HG02981 (cell line): ENCODE data around the gene PRUNE2.
A peak's percentile ranks its signal among the peaks of the same experiment; 100 is the strongest.
"Not testable (repeated sequence)": the region's sequence is repeated elsewhere in the genome, so short reads cannot be mapped to it uniquely, and the experiment has no call there.

Source experiments
- ATAC-seq: cut with Tn5 transposase; IDR thresholded peaks from one replicate; pipeline ENCODE4 v1.9.1; 2021; ENCODE audit warnings: mild to moderate bottlenecking, moderate library complexity; ENCODE audit not compliant: unreplicated experiment

PRUNE2 gene

GRCh38 chr9:76905791-76906646, at the start of gene PRUNE2:
Gene PRUNE2 (minus strand): TSS chr9:76906114. CDS start chr9:76905963, 151 bp downstream.
- no peak for ATAC-seq

- ATAC-seq: not testable (repeated sequence)
These were observed 49.5 kb upstream of the PRUNE2 start for GRCh38 chr9:76955406-76955805.

DNA sequence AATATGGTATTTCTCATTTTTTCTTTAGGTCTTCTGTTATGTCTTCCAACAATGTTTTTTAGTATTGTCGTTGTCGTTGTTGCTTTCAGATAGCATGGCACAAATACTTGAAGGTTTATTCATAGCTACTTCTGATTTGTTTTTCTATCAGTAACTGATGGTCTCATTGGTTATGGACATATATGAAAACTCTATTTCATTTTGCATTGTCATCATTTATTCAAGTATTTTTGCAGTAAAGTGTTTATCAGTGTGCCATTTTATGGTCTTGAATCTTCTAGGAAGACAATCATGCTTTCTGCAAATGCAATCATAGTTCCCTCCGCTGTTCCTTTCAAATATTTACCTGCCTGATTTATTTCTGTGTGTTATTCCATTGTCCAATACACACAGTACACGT, 44.0 kb upstream of the PRUNE2 start:
- no peak for ATAC-seq

DNA sequence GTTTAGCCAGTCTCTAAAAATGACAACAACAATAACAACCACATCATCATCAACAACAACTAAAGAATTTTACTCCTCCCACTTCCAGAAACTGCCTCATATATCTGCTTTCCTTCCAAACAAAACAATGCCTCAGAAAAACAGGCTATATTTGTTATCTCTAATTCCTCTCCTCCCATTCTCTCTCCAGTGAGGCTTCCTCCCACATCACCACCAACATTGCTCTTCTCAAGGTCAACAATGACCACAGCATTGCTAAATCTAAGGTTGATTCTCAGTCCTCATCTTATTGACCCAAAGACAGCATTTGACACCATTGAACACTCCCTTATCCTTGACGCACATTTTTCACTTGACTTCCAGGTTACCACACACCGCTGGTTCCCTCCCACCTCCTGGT, 38.1 kb upstream of the PRUNE2 start:
- no peak for ATAC-seq

DNA sequence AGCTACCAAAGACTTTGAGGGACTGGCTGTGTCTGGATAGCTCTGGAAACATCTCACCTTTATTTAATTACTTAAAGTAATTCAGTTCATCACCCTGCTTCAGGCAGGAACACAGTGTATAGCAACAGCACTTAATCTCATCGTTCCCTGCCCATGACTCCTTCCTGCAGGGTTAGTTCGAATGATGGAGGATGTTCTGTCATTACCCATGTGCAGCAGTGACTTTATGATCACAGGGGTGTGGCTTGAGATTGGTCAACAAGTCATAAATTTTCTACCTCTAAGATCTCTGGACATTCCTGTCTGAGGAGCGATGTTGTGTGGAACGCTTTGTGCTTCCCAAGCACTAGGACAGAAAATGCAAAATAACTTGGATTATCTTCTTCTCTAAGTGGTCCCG, 37.1 kb upstream of the PRUNE2 start:
- ATAC-seq: no peak

DNA sequence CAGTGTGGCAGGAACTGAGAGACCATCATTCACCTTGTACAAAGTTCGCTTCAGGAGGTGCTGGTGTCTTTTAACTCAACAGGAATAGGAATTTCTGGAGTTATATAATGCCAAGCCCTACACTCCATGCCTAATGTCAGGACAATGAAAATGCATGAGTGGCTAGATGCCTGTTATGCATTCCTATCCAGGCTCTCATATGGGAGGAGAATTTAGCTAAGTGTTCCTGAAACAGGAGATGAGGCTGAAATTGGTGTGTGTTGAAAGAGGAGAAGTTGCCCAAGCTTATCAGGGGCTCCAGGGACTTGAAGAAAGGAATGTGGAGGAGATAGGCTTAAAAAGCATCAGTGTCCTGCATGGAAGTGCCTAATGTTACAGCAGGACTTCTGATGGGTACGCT, 26.8 kb upstream of the PRUNE2 start:
- no peak for ATAC-seq

DNA sequence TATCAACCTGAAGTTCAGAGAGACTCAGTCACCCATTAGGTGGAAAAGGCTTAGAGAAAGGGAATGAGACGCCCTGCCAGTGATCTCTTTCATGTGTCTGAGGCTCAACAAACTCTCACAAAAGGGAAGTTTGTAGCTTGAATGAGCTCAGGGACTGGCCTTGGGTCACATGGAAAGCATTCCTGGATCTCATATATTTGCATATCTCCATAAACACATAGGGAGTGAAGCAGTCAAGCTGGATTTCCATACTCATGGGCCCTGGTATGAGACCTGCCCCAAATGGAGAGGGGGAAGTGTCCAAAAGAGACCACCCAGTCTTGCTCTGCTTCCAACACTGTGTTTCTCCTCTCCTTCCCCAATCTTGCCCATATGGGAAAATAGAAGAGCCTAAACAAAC, 26.4 kb upstream of the PRUNE2 start:
- no peak for ATAC-seq

- no peak for ATAC-seq
These were observed 21.8 kb upstream of the PRUNE2 start for GRCh38 chr9:76927540-76928240.

- no peak for ATAC-seq
These were observed 20.9 kb upstream of the PRUNE2 start for GRCh38 chr9:76926846-76927245.

DNA sequence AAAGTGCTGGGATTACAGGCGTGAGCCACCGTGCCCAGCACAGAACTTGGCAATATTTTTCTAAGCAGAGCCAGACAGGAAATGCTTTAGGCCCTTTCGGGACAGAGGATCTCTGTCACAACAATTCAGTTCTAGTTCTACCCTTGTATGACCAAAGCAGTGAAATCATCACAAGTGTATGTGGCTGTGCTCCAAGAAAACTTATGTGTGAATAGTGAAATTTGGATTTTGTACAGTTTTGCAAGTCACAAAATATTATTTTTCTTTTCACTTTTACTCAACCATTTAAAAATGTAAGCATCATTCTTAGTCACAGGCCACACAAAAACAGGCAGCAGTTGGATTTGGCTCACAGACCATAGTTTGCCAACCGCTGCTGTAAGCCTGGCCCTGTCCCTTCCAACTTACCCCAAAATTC, 20.4 kb upstream of the PRUNE2 start:
- ATAC-seq: no peak

DNA sequence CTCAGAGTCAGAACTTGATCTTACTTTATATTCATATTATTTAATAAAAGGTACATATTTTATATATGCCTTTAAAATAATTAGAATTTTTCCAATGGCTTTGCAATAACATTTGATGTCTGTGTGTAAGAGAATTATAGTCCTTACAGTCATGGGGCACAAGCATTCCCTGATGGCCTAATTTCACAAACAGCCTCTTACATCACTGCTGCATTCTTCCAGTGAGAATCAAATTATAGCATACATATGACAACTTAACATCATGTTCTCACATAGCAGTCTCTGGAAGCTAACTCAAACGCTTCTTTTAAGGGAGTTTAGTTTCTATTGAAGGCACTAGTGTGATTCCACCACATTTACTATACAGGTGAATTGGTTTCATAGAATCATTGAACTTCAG, 15.3 kb upstream of the PRUNE2 start:
- ATAC-seq: no peak

DNA sequence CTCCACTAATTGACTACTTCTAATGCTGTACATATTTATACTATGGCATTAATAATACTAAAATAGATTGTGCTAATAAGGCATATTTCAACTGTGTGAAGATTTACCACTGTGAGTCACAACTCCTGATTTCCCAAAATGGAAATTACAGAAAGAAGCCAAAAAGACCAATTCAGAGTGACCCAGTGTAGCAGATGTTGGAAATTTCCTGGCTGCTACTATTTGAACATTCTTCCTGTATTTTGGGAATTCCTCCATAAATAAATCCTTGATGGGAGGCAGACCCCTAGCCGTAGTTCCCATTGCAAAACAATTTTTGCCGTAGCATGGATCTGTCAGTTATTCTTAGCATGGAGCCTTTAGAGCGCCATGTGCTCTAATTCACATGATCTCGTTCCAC, 11.4 kb upstream of the PRUNE2 start:
- no peak for ATAC-seq

DNA sequence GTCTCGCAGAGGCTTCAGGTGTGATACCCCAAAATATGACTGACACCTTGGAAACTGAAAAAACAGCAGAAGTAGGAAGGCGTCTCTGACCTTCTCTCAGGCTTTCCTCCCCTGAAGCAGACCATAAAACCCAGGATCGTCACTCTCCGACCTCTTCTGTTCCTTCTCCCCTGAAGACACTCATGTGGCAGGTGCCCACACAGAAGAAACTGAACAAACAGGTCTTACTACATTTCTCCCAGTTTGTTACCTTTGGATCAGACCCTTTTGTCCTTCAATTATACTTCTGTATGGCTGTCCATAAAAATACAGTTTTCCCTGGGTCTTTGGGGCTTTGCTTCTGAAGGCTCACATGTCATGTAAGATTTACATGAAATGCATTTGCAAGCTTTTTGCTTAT, 10.3 kb upstream of the PRUNE2 start:
- ATAC-seq: no peak

GRCh38 chr9:76913467-76913866, 7.6 kb upstream of the PRUNE2 start:
- ATAC-seq: no peak

DNA sequence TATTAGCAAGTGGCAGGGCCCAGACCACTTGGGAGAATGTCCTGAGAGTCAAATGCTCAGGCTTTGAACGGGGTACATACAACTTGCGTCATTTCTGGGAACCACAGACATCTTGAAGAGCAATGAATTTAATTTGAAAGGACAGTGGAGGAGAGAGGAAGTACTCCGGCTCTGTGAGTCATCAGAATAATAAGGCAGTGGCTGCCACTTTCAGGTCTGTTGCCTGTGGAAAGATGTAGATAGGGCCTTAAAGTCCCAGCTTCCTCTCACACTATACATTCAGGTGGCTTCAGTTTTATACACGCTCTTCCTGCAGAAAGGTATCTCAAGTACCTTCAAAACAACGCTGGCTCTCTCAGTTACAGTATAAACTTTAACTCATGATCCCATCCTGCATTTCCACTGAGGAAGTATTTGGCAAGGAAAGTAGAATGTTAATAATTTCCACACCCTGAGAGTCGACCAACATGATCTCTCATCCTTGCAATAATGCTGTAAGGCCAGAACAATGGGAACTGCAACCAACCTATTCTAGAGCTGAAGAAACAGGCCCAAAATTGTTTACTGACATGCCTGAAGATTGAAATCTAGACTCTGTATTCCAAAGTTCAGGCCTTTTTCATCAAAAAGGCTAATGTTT, 6.8 kb upstream of the PRUNE2 start:
- peak; percentile 61 for ATAC-seq

DNA sequence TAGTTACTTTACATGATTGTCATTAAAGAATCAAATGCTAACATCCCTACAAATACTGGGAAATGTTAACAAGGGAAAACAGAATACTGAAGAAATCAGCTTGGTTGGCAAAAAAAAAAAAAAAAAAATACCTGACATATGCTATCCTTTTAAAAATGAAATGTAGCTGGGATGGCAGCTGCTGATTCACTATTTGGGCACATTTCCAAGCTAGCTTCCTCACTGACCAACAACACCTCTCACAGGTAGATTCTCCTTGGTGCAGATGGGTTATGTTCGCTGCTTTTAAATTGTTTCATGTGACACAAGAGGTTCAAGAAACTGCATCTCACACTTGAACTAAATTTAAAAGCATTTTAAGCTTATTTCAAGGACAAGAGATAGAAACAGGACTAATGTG, 6.1 kb upstream of the PRUNE2 start:
- ATAC-seq: no peak

DNA sequence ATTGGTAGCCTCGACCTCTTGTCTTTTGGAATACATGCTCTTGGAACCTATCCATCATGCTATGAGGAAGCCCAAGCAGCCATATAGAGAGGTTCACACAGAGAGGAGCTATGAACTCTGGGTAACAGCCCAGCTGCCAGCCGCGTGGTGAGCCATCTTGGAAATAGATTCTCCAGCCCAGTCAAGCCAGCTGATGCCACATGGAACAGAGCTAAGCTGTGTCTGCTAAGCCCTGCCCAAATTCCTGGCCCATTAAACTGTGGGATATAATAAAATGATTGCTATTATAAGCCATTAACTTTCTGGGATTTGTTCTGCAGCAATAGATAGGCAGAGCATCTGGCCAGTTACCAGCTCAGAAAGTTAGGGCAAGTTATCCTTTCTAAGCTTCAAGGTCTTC, 4.9 kb upstream of the PRUNE2 start:
- no peak for ATAC-seq

GRCh38 chr9:76906647-76906975, 697 bp upstream of the PRUNE2 start:
- ATAC-seq: no peak

DNA sequence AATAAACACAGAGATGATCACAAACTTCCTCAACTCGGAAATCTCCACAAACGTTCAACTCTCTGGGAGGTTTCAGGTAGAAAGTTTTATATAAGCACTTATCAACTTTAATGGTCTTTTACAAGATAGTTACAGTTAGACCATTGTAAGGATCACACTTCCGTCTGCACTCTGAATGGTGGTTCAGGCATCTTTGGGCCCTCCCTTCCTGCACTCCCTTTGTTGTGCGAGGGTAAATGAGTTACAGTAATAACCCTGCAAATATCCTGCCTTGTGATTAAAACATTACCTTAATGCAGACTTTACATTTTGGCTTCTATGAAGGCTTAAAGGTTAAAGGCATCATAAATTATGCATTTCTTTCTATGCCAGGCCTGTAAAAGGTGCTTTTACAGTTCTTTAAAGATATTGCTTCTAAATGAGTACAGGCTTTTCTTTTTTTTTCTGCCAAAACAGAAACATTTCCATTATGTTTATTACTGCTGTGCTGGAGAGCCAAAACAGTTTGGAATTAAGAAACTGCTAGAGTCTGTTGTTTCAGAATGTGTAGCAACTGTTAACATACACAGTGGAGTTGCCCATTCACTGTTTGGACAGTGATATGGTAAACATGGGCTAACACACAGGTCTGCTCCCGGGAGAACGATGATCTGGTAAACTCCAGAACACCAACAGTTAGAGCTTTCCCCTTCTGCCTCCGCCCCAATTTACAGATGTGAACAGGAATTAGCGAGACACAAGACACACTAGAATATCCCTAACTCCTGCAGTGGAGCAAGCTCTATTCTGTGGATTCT, 1.1 kb downstream of the PRUNE2 start:
- no peak for ATAC-seq

GRCh38 chr9:76902395-76902794, 3.5 kb downstream of the PRUNE2 start:
- ATAC-seq: no peak

GRCh38 chr9:76901801-76902200, 4.1 kb downstream of the PRUNE2 start:
- ATAC-seq: no peak
